Cardiac muscle cell (in vitro differentiated cells and primary cell): ENCODE results near the gene FAM227A. TPM values are rescaled to one million over a fixed set of nuclear protein-coding genes. Genes with fewer than 3 reads are reported as not detected.
A peak's percentile ranks its signal among the peaks of the same experiment; 100 is the strongest.

Experiments used
- DNase-seq, 2 donors: peaks; one replicate each; pipeline versions ENCODE4 v3.0.0 to v3.0.0-alpha.2; 2010 to 2017; ENCODE audit warnings: low read depth in 1 of 2, low spot score in 1 of 2
- H3K27ac ChIP-seq: fragments of 200-600 bp; sonication (generic); 2 replicates; pipeline ENCODE4 v1.5.1; 2016
- H3K27me3 ChIP-seq: fragments of 200-600 bp; sonication (generic); 2 replicates; pipeline ENCODE4 v1.6.0; 2016; ENCODE audit warnings: control low read depth
- H3K36me3 ChIP-seq: fragments of 200-600 bp; sonication (generic); 2 replicates; pipeline ENCODE4 v1.5.1; 2016; ENCODE audit warnings: control low read depth
- H3K4me1 ChIP-seq: fragments of 200-600 bp; sonication (generic); 2 replicates; pipeline ENCODE4 v1.8.1; 2017; ENCODE audit warnings: low read depth, mild to moderate bottlenecking, mixed run types
- H3K4me3 ChIP-seq: fragments of 200-600 bp; sonication (generic); 2 replicates; pipeline ENCODE4 v1.5.1; 2016; ENCODE audit warnings: mild to moderate bottlenecking
- H3K9me3 ChIP-seq: fragments of 200-600 bp; sonication (generic); 2 replicates; pipeline ENCODE4 v1.5.1; 2017; ENCODE audit warnings: low read depth, mild to moderate bottlenecking, control low read depth
- CTCF ChIP-seq: IDR thresholded peaks from 2 replicates; pipeline ENCODE4 v1.5.1; 2012; ENCODE audit warnings: low read depth, mild to moderate bottlenecking, low read length
- polyA plus RNA-seq: library from polyadenylated mRNA; unstranded; fragments of >200 nt; fragmentation: Nextera tagmentation; extraction: Ambion mirVana; gene quantifications from 2 replicates; pipeline ENCODE4 v1.2.1, GENCODE V29; 2016
- total RNA-seq: library from RNA; depleted of rRNA; stranded (reverse); fragments of >200 nt; gene quantifications from 2 replicates; pipeline ENCODE4 v1.2.3, GENCODE V29; 2016

Gene FAM227A
- total and polyA plus RNA-seq, 2 experiments from 2014 or later, result 4.5 to 7.4 TPM

DNA sequence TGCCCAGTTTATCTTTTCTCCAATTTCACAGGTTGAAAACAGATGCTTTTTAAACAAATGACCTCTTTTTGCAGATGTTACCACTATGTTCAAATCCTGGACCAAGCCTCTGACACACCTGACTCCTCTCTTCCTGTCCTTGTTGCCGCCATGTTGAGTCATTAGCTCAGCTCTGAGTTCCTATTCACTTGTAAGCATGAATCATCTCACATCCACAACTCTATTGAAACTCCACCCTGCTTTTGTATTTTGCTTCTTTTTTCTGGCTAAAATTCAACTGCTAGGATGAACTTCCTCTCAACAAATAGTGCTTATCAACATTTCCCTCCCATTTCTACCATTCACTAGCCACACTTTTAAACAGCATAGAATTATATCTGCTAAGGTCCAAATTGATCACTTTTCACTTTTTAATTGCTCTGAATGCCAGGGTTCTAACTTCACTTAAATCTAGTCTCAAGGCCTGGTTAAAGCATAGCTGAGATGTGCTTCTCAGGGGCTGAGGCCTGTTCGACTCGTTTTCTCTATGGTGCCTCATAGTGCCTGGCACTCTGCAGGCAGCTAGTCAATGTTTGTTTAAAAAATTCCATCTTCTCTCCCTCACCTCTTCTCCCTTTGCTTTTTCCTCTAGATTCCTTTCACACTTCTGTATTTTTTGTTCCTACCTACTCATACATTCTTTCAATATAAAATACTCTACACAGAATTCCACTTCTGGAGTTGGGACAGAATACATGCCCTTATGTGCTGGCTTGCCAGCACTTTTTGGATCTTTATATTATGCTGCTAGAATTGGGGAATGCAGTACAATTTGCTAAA is 40.6 kb upstream of the FAM227A start:
- no peak overlapping the region for H3K4me3 ChIP-seq
- peaks cover 2% of the 10 kb centered on the region for H3K36me3 ChIP-seq
- no peaks in the 10 kb centered on the region for H3K27me3 ChIP-seq
- no peak for TF ChIP-seq CTCF
- H3K4me1 ChIP-seq, result peaks cover 22% of the 10 kb centered on the region
- DNase-seq, result peak in 1 of 2 donors; percentile 83
- no peak overlapping the region for H3K27ac ChIP-seq
- H3K9me3 ChIP-seq, result no peaks in the 10 kb centered on the region

- no peak for TF ChIP-seq CTCF
- DNase-seq, result no peak
- Histone ChIP-seq H3K4me3 (no peak overlapping the region), H3K9me3 (no peaks in the 10 kb centered on the region), H3K27me3 (no peaks in the 10 kb centered on the region), H3K27ac (no peak overlapping the region), H3K36me3 (peaks cover 2% of the 10 kb centered on the region), H3K4me1 (peaks cover 22% of the 10 kb centered on the region)
Observed at GRCh38 chr22:38694940-38695339, 38.7 kb upstream of the FAM227A start.

DNA sequence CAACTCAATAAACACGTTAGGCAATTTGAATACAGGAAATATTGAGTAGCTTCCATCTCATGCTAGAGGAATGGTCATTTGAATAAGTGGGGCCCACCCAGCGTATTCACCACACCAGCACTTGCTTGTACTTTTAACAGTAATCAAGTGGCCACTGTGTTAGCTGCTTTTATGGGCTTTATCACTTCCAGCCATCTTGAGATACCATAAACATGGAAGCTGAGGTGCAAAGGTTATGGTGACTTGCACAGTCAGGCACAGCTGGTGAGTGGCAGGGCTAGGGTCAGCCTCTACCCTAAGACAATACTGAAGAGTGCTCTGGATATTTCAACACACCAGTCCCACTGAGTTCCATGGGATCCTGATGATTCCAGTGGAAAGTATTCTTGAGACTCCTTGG is 37.9 kb upstream of the FAM227A start:
- H3K27ac ChIP-seq, result no peak overlapping the region
- no peak overlapping the region for H3K4me3 ChIP-seq
- H3K36me3 ChIP-seq, result peaks cover 4% of the 10 kb centered on the region
- no peaks in the 10 kb centered on the region for H3K9me3 ChIP-seq
- DNase-seq, result no peak
- no peak for TF ChIP-seq CTCF
- no peaks in the 10 kb centered on the region for H3K27me3 ChIP-seq
- peaks cover 18% of the 10 kb centered on the region for H3K4me1 ChIP-seq

DNA sequence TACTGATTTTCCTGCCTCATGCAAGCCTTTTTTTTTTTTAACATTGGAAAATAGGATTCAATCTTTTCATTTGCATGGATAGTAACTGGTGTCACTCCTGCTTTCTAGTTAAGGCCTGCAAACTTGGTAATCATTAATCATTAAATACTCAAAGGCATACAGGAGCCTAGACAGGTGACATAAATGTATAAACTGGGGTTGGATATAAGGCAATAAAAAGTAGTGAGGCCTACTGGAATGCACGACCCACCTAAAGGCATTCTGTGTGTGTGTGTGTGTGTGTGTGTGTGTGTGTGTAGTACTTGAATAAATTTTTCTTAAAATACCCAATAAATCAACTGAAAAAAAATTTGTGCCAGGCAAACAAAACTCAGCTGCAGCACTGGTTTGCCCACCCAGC is 33.5 kb upstream of the FAM227A start:
- Histone ChIP-seq H3K36me3 (peaks cover 26% of the 10 kb centered on the region), H3K4me1 (no peaks in the 10 kb centered on the region), H3K27me3 (no peaks in the 10 kb centered on the region), H3K9me3 (no peaks in the 10 kb centered on the region), H3K4me3 (no peak overlapping the region), H3K27ac (no peak overlapping the region)
- TF ChIP-seq CTCF, result no peak
- no peak for DNase-seq

DNA sequence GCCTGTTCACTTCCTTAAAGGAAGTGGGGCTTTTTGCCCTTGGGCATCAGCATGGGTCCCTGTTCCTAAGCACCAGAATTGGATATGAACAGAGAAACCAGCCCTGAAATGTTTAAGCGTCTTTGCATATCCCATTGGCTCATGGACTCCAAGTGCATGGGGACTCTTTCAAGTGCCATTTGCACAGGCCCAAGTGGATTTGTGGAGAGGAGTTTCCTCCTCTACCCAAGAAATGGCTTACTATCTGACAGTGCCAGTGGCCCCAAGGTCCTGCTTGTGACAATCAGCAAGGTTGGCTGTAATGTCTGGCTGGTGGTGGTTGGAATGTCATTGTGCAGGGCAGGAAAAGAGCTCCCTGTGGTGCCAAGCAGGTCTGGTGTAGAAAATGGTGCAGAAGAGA is 29.6 kb upstream of the FAM227A start:
- Histone ChIP-seq H3K36me3 (peaks cover 24% of the 10 kb centered on the region), H3K27me3 (no peaks in the 10 kb centered on the region), H3K4me3 (no peak overlapping the region), H3K4me1 (peaks cover 4% of the 10 kb centered on the region), H3K9me3 (no peaks in the 10 kb centered on the region), H3K27ac (no peak overlapping the region)
- TF ChIP-seq CTCF, result no peak
- no peak for DNase-seq
